GM20431 (cell line): ENCODE data around the gene TXNDC8.

Experiments used
- in situ Hi-C: fragments of 300-500 bp; cut with MseI, MboI; formaldehyde crosslinking; loops from one replicate; pipeline ENCODE4 v1.15.0; 2020; ENCODE audit warnings: low sequenced_read_pairs; ENCODE audit not compliant: unreplicated experiment

Gene TXNDC8

DNA sequence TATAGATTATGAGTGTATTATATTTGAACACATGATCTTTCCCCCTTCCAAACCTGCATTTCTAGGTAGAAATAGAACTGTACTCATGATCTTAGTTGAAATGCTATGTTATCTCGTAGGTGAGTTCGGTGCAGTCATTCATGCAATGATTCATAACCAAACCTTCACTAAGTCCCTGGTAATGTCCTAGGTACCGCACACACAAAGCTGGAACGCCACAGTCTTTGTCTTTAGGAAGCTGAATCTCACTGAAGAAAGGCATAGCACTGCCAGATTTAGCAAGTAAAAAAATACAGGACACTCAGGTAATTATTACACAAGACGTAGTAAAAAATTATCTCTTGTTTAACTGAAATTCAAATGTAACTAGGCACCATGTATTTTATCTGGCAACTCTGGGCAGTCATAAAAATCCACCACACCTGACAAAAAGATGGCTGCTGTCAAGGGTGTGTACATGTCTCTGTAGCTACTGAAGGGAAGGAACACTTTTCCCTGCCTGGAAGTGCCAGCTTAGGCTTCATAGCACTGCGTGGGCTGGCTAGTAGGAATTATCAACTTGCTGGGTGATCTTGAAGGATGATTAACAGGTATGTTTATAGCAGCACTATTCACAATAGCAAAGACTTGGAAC, 53.3 kb downstream of the TXNDC8 start:
- in situ Hi-C loops, result no loop called here

DNA sequence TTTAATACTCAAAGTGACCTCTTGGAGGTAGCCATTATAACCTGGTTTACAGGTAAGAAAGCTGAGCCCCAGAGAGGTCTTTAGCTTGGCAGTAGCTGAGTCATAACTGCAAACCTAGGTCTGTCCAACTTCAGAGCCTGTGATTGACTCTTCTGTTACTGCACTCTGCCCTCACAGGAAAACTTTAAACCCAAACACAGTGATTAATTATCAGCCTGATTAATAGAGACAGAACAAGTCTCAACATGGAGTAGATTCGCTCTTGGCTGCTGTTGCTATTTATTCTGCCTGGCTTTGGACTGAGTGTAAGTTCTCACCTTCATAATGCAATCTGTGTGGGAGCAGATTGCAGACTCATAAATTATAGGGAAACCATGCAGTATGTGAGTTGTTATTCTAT, 53.9 kb downstream of the TXNDC8 start:
- in situ Hi-C loops, result no loop called here

DNA sequence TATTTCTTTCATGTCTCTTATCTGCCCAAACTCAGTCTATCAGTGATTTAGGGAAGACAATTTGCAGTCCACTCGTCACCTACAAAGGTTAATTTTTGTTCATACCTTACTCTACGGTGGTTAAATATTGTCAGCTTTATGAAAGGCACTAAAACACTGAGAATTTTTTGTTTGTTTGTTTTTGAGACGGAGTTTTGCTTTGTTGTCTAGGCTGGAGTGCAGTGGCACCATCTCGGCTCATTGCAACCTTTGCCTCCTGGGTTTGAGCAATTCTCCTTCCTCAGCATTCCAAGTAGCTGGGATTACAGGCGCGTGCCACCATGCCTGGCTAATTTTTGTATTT, 55.0 kb downstream of the TXNDC8 start:
- in situ Hi-C loops, result no loop called here

DNA sequence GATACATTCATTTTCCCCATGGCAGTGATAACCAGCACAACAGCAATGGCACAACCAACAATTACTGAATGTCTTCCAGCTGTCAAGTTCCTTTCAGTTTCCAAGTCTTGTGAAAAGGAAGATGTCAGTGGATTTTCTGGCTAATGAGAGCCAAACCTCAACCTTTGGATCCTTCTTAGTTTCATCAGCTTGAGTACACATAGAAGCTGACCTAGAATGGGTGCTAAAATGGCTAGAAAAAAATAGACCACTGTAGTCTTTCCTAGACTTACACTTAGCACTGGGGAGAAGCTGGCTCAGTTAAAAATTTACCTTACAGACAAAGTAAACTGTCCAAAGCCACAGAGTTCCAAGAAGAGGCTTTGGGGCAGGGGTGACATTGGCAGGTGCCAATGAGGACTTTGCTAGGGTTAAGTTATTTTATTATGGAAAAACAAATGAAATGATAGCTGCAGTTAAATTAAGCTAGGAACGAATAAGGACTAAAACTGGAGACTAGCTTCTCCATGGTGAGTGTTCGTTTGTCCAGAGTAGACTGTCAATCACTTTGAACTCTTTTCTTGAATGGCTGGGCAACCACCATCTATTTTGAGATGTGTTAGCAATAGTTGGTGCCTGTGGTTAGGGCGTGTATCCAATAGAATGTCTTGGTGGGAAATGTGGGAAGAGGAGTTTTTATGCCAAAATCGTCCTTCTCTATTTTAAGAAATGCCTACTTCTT, 55.5 kb downstream of the TXNDC8 start:
- in situ Hi-C loops, result no loop called here

DNA sequence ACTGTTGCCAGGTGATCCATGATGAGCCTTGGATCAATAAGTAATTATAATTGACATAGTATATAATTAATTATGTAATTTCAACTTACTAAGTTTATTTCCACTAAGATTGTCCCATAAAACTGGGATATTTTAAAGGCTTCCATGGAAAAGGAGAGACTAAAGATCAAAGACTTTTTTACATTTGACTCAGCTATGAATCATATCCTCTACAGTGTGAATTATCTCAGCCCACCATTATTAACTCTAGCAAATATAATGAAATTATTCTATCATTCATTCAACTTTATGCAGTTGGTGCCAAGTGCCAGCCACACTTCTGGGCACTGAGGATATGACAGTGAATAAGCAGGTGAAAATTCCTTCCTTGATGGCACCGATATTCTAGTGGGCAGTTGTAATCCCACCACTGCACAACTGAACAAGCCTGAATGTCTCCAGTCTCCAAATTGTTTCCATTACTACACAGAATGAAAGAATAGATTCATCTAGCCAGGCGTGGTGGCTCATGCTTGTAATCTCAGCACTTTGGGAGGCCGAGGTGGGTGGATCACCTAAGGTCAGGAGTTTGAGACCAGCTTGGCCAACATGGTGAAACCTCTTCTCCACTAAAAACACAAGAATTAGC, 59.5 kb downstream of the TXNDC8 start:
- in situ Hi-C loops, result no loop called here

DNA sequence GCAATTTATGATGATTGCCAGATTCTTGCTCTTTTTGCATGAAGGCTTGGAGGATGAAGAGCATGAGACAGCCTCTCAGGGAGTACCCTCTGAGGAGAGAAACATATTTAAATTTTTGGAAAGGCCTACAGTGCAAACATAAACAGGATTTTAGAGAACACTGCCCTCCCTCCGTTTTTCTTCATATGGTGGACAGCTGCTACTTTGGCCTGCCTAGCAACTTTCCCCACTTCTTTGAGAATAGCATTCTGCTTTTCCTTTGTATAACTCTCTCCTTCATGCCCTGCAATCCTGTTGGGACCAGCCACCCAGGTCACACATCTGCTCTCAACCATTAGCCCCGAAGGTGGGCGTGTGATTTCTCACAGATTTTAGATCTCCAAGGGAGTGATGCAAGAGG, 60.9 kb downstream of the TXNDC8 start:
- in situ Hi-C loops, result no loop called here

DNA sequence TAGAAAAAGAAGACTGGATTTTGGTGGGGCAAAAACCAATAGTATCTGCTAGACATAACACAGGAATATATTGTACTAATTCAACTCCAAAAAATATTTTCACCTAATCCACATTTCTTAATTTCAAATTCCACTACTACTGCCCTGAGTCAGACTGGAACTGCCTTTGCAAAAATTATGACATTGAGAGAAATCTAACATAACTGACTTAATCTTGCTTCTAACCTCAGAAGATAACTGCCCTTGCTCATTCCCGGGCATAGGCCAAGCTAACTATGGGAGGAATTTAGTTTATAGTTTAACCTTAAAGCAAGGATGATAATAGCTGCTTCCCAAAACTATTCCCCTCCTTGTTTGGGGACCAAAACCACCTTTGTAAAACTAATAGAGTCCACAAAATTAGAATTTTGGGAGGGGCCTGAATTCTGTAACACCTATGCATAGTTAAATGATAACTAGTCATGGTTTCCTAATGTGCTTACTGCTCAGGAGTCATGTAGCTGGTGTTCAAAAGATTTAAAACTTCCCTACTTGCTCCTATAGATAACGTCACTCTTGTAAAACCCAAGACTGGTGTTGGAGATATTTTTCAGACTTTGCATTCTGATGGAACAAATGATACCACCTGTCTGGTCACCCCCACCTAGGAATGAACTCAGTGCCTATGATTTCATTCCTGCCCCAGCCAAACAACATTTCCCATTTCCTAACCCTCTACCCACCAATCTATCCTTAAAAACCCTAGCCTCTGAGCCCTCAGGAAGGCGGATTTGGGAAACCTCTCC, 67.3 kb downstream of the TXNDC8 start:
- in situ Hi-C loops, result no loop called here

DNA sequence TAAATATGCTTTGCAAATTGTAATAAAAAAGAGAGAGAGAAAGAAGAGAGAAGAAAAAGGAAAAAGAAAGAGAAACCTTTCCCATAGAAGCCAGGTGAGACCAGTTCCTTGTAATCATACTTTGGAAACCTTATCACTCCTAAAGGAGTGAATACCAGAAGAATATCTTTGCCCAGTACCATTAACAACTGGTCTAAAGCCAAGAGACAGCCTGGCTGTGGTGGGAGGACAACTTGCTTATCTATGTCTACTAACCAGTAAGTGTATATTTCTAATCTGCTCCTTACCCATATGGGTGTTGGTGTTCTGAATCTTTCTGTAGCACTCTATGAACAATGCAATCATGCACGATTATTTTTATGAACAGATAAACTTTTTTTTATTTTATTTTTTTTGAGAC, 70.9 kb downstream of the TXNDC8 start:
- in situ Hi-C loops, result no loop called here

DNA sequence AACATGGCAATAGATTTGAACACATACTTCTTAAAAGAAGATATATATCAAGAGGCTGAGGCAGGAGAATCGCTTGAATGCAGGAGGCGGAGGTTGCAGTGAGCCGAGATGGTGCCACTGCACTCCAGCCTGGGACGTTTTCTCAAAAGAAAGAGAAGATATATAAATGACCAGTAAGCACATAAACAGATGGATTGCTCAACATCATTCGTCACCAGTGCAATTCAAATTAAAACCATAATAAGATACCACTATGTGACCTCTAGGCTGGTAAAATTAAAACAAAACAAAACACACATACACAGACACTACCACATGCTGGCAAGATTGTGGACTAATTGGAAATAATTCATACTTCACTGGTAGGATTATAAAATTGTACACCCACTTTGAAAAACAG, 76.0 kb downstream of the TXNDC8 start:
- in situ Hi-C loops, result no loop called here

DNA sequence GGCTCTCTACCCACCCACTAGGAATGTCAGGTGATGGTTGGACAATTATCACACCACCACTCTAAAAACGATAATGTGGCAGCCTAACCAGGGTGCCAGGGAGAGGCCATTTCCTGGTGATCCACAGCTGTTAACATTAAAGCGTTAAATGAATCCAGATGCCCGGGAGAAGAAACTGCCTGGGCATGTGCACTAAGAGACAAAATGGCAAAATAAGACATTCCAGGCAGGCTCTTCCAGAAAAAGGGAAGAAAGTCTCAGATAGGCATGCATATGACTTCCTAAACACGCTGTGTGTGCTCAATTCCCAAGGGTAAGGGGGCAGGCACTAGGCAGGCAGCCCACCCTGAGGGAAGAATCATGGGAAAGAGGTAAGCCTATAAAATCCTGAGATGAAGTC, 76.8 kb downstream of the TXNDC8 start:
- in situ Hi-C loops, result no loop called here

DNA sequence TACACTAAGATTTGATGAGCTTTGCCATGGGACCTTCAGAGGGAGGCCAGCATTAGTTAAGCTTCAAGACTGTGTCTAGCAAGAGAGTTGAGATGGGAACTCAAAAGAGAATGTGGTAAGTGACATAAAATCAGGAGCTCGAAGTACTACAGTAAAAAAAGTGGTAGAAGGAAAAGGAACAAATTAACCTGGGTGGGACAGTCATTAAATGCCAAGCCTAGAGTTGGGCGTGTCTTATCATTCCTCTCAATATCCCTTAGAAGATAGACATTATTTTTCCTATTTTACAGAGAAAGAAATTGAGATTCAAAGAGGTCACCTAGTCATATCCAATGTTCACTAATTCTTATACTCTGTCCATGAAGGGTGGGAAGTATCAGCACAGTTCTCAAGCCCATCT, 78.1 kb downstream of the TXNDC8 start:
- in situ Hi-C loops, result no loop called here

DNA sequence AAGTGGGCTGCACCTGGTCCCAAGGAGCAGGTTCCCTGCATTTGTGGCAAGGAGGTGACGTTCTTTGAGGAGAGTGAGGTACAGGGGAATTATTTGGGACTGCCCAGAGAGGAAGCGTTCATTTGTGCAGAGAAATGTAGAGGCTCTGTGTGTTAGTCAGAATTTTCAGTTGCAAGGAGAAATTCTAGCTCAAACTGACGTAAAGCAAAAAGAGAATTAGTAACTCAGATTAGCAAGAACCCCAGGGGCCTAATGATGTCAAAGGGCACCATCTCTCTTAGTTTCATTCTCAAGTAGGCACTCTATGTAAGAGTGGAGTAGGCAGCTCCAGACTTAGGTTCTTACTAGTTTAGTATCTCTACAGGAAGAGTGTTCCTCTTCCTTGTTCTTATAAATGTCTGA, 79.0 kb downstream of the TXNDC8 start:
- in situ Hi-C loops, result no loop called here

DNA sequence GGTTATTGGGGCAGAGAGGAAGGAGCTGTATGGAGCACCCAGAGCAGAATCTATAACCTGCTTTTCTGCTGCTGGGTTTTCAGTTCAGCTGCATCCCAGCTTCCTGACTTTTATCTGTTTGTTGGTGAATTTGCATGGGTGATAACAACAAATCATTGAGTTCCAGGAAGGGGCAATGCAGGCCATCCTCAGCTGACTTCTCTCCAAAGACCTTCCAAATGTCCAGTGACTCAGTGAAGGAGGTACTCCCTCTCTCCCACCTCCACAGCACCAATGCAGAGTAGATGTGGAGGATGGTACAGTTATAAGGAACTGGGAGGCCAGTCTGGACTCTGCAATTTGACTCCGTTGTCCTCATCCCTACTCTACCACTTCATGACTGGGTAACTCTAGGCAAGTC, 79.7 kb downstream of the TXNDC8 start:
- in situ Hi-C loops, result no loop called here

DNA sequence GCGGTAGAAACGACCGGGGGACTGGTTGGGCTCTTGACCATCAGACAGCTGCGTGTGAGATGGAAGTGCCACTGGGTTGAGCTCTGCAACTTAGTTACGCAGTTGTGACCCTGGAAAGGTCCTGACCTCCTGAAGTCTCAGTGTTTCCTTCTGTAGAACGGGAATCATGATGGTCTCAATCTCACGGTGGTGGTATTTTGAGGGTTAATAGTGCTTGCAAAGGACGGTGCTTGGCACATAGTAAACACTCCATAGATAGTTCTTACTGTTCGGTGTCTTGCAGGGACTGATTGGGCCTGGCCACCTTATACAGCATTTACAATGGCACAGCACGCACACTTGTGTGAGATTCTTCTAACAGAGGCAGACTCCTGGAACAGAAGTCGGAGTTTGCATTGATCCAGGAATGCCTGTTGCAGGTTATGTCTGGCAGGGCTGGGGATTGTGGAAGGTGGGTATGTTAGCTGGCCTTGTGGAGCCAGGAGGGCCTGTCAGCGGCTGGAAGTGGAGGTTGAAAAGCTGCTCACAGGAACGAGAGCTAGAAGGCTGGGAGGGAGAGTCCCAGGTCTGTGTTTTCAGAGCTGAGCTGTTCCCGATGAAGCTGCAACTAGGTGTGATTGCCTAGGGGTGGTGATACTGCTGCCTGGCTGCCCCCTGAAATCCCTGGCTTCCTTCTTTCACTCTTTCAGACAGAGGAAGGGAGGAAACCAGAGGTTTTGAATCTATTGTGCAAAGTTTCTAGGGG, 80.4 kb downstream of the TXNDC8 start:
- in situ Hi-C loops, result no loop called here

DNA sequence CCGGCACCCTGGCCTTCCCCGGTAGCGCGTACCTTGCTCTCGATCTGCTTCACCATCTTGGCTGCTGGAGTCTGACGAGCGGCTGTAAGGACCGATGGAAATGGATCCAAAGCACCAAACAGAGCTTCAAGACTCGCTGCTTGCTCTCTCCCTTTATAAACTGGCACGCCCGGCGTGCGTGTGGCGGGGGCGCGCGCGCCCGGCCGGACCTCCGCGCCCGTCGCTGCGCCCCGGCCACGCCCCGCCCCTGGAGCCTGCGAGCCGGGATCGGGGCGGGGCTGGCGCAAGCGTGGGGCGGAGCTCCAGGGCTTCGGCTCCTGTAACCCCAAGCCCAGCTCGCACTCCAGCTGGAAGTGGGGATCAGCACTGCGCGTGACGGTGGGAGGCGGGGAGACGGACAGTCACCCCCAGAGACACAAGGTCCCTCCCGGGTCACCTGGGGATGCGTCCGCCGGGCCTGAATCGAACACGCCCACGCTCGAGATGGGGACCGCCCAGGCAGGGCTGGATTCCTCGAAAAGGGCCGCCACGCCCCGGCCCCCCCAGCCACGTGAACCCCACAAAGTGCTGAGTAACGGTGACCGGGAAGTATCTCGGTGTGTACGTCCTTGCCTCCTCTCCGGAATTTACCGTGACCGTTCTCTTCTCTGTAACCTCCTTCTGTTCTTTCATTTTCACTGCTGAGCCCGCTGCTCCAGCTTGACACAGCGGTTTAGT, 81.1 kb downstream of the TXNDC8 start, which contains the start of gene TXN:
Gene TXN (minus strand): TSS at position 128 of the 717 bp plus-strand sequence. CDS start 72 bp downstream, at position 56.
- in situ Hi-C loops, result no loop called here

DNA sequence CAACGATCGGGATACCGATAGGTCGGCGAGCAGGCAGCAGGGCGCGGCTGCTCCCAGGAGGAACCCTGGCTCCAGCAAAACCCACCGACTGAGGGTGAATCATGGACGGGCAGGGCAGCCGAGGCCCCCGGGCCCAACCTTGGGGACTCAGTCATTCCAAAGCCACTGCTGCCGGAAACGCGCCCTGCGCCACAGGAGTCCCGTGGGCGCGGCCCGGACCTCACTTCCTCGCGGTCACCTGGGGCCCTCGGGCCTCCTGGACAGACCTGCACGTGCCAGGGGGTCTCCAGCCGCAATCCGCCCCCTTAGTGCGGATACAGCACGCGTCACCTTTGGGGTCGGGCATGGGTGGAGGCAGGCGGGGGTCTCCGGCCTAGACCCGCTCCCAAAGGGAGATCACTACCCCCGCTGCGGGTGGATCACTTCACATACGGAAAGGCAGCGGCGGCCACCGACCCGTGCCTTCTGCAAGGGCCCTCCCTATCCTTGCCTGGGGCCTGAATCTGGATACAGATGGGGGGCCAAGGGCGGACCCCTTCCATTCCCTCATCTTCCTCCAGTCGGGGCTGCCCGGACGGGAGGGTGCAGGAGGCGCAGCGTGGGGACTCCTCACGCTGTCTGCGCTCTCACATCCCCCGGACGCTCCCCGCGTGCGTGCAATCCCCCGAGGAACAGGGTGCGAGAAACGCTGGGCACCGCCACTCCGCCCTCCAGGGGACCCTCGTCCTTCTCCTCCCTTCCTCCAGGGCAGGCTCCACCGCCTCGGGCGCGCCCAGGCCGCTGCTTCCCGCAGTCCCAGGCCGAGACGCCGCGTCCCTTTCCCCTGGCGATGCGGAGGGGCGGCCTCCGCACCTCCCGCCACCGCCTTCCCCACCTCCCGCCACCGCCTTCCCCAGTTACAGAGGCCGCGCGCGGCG, 81.9 kb downstream of the TXNDC8 start:
- in situ Hi-C loops, result no loop called here

DNA sequence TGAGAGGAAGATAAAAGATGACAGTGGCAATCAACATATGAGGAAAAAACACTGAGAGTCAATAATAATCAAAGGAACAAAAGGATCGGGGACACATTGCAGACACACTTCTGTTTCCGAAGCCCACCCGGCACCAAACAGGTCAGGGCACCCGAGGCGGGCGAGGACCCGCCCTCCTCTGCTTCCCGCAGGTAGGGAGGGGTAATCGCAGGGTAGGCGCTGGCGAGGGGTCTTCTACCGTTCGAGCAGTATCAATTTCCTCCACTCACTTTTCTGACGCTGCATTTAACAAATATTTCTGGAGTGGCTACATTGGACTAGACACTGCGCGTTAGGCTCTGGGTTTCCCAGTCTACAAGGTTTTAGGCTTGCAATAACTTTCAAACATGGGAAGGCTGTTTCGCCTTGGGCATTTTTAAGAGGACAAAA, 82.6 kb downstream of the TXNDC8 start:
- in situ Hi-C loops, result no loop called here

DNA sequence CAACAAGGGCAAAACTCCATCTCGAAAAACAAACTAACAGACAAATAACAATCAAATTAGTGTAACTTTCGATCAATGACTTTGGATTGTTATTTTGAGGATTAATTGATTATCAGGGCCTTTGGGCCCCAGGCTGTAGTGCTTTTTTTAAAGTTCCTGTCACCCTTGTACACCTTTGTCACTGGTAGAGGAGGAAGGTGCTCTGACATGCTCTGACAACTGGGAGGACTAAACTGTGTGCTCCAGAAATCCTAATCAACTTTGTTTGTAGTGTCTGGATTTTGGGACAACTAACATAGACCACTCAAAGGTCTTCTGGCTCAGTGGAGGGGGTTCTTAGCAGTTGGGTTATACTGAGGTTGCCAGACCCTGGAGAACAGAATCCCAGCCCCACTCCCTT, 83.2 kb downstream of the TXNDC8 start:
- in situ Hi-C loops, result no loop called here
